ENCODE results near the gene ME3.

GRCh38 chr11:86497836-86498235, 174.6 kb downstream of the ME3 start:
- no peak for TF ChIP-seq EZH2phosphoT487 (IDR thresholded peaks at IDR 0.05; ENCODE audit: borderline replicate concordance, low read length)
- TF ChIP-seq, protein P1, sequence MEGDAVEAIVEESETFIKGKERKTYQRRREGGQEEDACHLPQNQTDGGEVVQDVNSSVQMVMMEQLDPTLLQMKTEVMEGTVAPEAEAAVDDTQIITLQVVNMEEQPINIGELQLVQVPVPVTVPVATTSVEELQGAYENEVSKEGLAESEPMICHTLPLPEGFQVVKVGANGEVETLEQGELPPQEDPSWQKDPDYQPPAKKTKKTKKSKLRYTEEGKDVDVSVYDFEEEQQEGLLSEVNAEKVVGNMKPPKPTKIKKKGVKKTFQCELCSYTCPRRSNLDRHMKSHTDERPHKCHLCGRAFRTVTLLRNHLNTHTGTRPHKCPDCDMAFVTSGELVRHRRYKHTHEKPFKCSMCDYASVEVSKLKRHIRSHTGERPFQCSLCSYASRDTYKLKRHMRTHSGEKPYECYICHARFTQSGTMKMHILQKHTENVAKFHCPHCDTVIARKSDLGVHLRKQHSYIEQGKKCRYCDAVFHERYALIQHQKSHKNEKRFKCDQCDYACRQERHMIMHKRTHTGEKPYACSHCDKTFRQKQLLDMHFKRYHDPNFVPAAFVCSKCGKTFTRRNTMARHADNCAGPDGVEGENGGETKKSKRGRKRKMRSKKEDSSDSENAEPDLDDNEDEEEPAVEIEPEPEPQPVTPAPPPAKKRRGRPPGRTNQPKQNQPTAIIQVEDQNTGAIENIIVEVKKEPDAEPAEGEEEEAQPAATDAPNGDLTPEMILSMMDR (conservative IDR thresholded peaks at IDR 0.05; ENCODE audit: low read depth, low read length), result no peak
